Measurements from ENCODE around the gene TRABD.

Gene TRABD

GRCh38 chr22:50184004-50184901 is 1.5 kb upstream of the TRABD start:
- no peak for TF ChIP-seq POLR2A (IDR thresholded peaks at IDR 0.05; ENCODE audit: low read depth, low read length)
- DNase-seq (ENCODE audit: insufficient read length, low spot score) (peak; percentile 59), FAIRE-seq (no peak)

GRCh38 chr22:50184902-50185374 is 775 bp upstream of the TRABD start:
- DNase-seq (ENCODE audit: insufficient read length, low spot score) (no peak), FAIRE-seq (no peak)
- no peak for TF ChIP-seq POLR2A (IDR thresholded peaks at IDR 0.05; ENCODE audit: low read depth, low read length)

GRCh38 chr22:50186181-50186714 is 535 bp downstream of the TRABD start:
- no peak for TF ChIP-seq POLR2A (IDR thresholded peaks at IDR 0.05; ENCODE audit: low read depth, low read length)
- no peak for DNase-seq (ENCODE audit: insufficient read length, low spot score)
- FAIRE-seq: no peak

- FAIRE-seq: no peak
- TF ChIP-seq POLR2A (IDR thresholded peaks at IDR 0.05; ENCODE audit: low read depth, low read length): no peak
- DNase-seq (ENCODE audit: insufficient read length, low spot score): no peak
Measured at GRCh38 chr22:50186761-50187523, 1.2 kb downstream of the TRABD start.

- FAIRE-seq (no peak), DNase-seq (ENCODE audit: insufficient read length, low spot score) (no peak)
- TF ChIP-seq POLR2A (IDR thresholded peaks at IDR 0.05; ENCODE audit: low read depth, low read length): no peak
Measured at GRCh38 chr22:50188356-50188755, 2.6 kb downstream of the TRABD start.

GRCh38 chr22:50189184-50189848 is 3.6 kb downstream of the TRABD start:
- no peak for DNase-seq (ENCODE audit: insufficient read length, low spot score)
- no peak for FAIRE-seq

GRCh38 chr22:50189849-50190181 is 4.1 kb downstream of the TRABD start:
- TF ChIP-seq POLR2A (IDR thresholded peaks at IDR 0.05; ENCODE audit: low read depth, low read length): no peak
- no peak for FAIRE-seq

More at GRCh38 chr22:50189184-50189848, 3.6 kb downstream of the TRABD start:
- TF ChIP-seq POLR2A (IDR thresholded peaks at IDR 0.05; ENCODE audit: low read depth, low read length): no peak

GRCh38 chr22:50190182-50190940 is 4.6 kb downstream of the TRABD start:
- FAIRE-seq: no peak
- no peak for DNase-seq (ENCODE audit: insufficient read length, low spot score)
- TF ChIP-seq POLR2A (IDR thresholded peaks at IDR 0.05; ENCODE audit: low read depth, low read length): no peak

More at GRCh38 chr22:50189849-50190181, 4.1 kb downstream of the TRABD start:
- no peak for DNase-seq (ENCODE audit: insufficient read length, low spot score)

GRCh38 chr22:50190941-50191741 is 5.4 kb downstream of the TRABD start:
- no peak for TF ChIP-seq POLR2A (IDR thresholded peaks at IDR 0.05; ENCODE audit: low read depth, low read length)
- DNase-seq (ENCODE audit: insufficient read length, low spot score) (no peak), FAIRE-seq (no peak)

GRCh38 chr22:50192436-50193204 is 6.9 kb downstream of the TRABD start:
- FAIRE-seq: no peak
- no peak for TF ChIP-seq POLR2A (IDR thresholded peaks at IDR 0.05; ENCODE audit: low read depth, low read length)

GRCh38 chr22:50193621-50194020 is 7.9 kb downstream of the TRABD start:
- FAIRE-seq (no peak), DNase-seq (ENCODE audit: insufficient read length, low spot score) (no peak)
- no peak for TF ChIP-seq POLR2A (IDR thresholded peaks at IDR 0.05; ENCODE audit: low read depth, low read length)

More at GRCh38 chr22:50192436-50193204, 6.9 kb downstream of the TRABD start:
- no peak for DNase-seq (ENCODE audit: insufficient read length, low spot score)
